Measurements from ENCODE around the gene SLC15A3.

Gene SLC15A3

DNA sequence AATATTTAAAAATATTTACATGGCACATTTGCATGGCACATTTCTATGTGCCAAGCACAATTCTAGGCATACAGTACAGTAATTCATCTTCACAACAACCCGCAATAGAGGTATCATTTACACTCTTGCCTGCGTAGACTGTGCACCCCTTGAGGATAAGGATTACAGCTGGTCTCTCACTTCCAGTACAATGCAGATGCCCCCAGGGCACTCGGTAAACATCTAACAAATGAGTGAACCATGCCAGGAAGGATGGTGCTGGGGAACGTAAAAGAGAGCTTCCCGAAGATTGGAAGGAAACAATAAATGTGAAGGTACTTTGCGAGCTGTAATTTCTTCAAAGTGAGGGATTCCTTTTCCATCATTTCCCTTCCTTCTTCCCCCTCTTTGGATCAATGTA is 46.9 kb downstream of the SLC15A3 start:
- DNase-seq (ENCODE audit: insufficient read length, low spot score): no peak
- no peak for FAIRE-seq
- no peak for TF ChIP-seq POLR2A (IDR thresholded peaks at IDR 0.05; ENCODE audit: low read depth, low read length)

DNA sequence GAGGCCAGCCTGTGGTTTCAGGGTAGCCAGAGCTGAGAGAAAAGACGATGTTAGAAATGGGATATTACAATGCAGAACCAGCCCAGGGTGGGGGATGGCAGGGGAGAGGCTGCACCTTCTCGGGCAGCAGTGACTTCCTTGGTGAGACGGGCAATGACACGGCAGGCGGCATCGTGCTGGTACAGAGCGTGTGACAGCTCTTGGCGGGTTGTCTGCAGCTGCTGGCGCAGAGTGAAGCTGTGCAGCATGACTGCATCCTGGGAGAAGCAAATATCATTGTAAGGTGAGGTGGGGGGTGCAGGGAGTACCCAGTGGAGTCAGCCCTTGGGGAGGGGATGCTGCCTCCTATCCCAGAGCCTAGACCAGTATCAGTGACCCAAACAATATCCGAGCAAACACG is 49.4 kb downstream of the SLC15A3 start:
- DNase-seq (ENCODE audit: insufficient read length, low spot score) (no peak), FAIRE-seq (no peak)
- no peak for TF ChIP-seq POLR2A (IDR thresholded peaks at IDR 0.05; ENCODE audit: low read depth, low read length)

DNA sequence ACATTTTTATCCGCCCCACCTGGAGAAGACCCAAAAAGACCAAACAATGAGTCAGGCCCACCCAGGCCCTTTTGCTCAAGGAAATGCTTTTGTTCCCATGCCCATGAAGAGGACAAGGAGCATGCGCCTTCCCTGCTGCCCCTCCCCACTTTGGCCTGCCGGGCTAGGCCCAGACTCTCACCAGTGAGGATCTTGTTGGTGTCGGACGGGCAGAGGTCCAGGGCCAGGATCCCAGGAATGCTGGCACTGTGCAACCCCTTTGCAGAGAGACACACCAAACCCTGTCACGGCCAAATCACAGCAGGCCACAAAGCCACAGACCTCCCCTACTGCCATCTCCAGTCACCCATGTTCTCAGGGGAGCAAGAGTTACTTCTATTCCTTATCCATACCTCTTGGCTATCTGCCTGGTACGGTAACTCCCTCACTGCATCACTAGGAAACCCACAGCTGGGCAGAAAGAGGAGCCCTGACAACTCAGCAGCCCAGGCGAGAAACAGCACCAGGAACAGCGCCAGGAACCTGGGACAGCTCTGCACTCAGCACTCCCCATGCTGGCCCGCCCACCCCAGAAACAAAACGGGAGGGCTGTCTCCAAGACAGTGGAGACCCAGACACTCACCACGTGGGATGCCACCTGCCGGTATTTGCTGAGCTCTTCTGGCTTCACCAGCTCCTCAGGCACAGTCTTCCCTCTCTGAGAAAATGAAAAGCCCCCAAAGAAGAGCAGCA is 51.1 kb downstream of the SLC15A3 start:
- FAIRE-seq (no peak), DNase-seq (ENCODE audit: insufficient read length, low spot score) (no peak)
- no peak for TF ChIP-seq POLR2A (IDR thresholded peaks at IDR 0.05; ENCODE audit: low read depth, low read length)

DNA sequence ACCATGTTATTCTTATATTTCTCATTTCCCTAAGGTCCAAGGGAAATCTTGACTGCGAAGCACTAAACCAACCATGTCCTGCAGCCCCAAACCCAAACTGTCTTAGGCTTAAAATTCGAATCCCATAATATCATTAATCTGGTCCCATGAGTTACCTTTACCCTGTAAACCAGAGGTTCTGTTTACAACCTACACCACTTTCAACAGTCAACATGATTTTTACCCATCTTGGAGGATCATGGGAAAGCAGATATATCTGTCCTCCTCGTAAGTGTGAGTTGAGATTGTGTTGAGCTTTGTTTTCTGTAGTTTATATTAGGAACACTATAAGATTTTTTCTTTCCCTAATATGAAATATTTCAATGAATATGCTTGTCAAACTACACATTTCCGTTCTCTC is 52.0 kb downstream of the SLC15A3 start:
- FAIRE-seq (no peak), DNase-seq (ENCODE audit: insufficient read length, low spot score) (no peak)
- no peak for TF ChIP-seq POLR2A (IDR thresholded peaks at IDR 0.05; ENCODE audit: low read depth, low read length)

- peak; percentile 75 for FAIRE-seq
- no peak for DNase-seq (ENCODE audit: insufficient read length, low spot score)
- no peak for TF ChIP-seq POLR2A (IDR thresholded peaks at IDR 0.05; ENCODE audit: low read depth, low read length)
Measured at GRCh38 chr11:60899046-60899936, 52.7 kb downstream of the SLC15A3 start.

DNA sequence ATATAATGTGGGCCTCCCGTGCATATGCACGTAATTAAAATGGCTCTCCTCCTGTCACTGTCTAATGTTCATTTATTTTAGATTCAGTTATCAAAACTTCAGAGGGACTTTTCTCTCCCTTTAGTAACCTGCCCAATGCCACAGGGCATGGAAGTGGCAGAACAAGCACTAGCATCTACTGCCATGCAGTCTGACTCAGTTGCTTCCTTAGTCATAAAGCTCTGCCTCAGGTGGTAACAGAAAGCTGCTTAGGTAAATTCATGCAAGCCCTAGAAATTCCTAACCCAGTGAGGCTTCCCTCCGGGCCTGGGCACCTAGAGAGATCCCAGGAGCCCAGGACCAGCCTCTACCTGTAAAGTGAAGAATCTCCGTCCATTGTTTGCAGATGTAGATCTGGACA is 54.5 kb downstream of the SLC15A3 start:
- no peak for DNase-seq (ENCODE audit: insufficient read length, low spot score)
- TF ChIP-seq POLR2A (IDR thresholded peaks at IDR 0.05; ENCODE audit: low read depth, low read length): no peak
- FAIRE-seq: no peak

DNA sequence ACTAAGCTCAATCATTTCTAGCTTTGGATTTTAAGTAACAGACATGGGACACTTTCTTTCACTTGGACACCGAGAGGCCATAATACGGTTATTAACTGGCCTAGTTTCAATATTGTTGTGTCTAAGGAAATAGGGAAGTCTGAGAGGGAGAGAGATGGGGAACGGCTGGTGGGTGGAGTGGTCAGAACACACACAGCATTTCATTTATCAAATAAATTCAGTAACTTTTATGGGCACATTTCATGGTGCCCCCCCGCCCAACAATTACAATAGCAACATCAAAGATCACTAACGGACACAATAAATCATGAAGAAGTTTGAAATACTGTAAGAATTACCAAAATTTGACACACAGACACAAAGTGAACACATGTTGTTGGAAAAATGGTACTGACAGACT is 56.3 kb downstream of the SLC15A3 start:
- no peak for DNase-seq (ENCODE audit: insufficient read length, low spot score)
- FAIRE-seq: no peak
- no peak for TF ChIP-seq POLR2A (IDR thresholded peaks at IDR 0.05; ENCODE audit: low read depth, low read length)

DNA sequence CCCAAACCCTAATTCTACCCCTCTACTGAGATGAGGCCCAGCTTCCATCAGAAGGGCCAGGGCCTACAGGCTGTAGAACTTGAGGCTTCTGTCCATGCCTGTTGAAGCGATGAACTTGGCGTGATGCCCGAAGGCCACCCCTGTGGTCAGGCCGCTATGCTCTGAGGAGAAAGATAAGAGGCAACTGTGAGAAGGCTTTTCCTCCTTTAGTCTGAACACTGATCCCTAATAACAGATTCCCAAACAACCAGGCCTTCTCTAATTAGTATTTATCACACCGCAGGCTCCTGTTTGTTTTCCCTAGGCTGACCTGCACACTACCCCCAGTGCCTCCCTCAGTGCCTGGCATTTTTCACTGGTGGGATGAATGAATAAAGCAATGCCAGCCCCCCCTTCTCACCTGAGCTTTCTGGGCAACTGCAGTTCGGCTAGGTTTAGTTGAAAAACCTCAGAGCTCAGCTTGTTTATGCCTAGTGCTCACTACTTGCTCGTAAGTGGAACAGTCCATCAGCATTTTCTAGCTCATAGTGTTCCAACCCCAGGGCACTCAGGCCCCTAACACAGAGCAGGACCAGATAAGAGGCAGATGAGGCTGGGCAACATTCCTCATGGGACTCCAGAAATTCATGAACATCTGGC is 60.8 kb downstream of the SLC15A3 start:
- TF ChIP-seq POLR2A (IDR thresholded peaks at IDR 0.05; ENCODE audit: low read depth, low read length): no peak
- DNase-seq (ENCODE audit: insufficient read length, low spot score) (no peak), FAIRE-seq (no peak)

GRCh38 chr11:60890696-60891095 is 61.3 kb downstream of the SLC15A3 start:
- no peak for FAIRE-seq
- DNase-seq (ENCODE audit: insufficient read length, low spot score): no peak
- no peak for TF ChIP-seq POLR2A (IDR thresholded peaks at IDR 0.05; ENCODE audit: low read depth, low read length)

- TF ChIP-seq POLR2A (IDR thresholded peaks at IDR 0.05; ENCODE audit: low read depth, low read length): no peak
- no peak for DNase-seq (ENCODE audit: insufficient read length, low spot score)
- FAIRE-seq: no peak
Measured at GRCh38 chr11:60889869-60890311, 62.1 kb downstream of the SLC15A3 start.

- no peak for TF ChIP-seq POLR2A (IDR thresholded peaks at IDR 0.05; ENCODE audit: low read depth, low read length)
- no peak for FAIRE-seq
- peak; percentile 42 for DNase-seq (ENCODE audit: insufficient read length, low spot score)
Measured at GRCh38 chr11:60887556-60887955, 64.4 kb downstream of the SLC15A3 start.
